GM23338 (cell line): ENCODE measurements around the gene MVB12B. TPM values are rescaled to one million over a fixed set of nuclear protein-coding genes. Genes with fewer than 3 reads are reported as not detected.

Source experiments
- ATAC-seq: fragments of 200-7000 bp; cut with Tn5 transposase; 3 replicates; pipeline ENCODE4 v1.9.1; 2020
- DNase-seq: peaks from one replicate; pipeline ENCODE4 v3.0.0-alpha.2; 2015; ENCODE audit warnings: low spot score
- H2AFZ ChIP-seq: fragments of 200-600 bp; sonication (generic); 2 replicates; pipeline ENCODE4 v1.8.0; 2016; ENCODE audit warnings: antibody characterized with exemption, mild to moderate bottlenecking, moderate library complexity
- H3F3A ChIP-seq: fragments of 200-600 bp; sonication (generic); replicated peaks from 2 replicates; pipeline ENCODE4 v1.8.0; 2017; ENCODE audit warnings: antibody characterized with exemption, mixed run types, low read depth
- H3K27ac ChIP-seq: fragments of 200-600 bp; sonication (generic); 2 replicates; pipeline ENCODE4 v1.6.1; 2016; ENCODE audit warnings: low read depth
- H3K27me3 ChIP-seq: fragments of 200-600 bp; sonication (generic); 2 replicates; pipeline ENCODE4 v1.8.0; 2016; ENCODE audit warnings: mild to moderate bottlenecking, mixed run types, moderate library complexity; ENCODE audit not compliant: insufficient read depth
- H3K36me3 ChIP-seq: fragments of 200-600 bp; sonication (generic); 2 replicates; pipeline ENCODE4 v1.8.0; 2016; ENCODE audit warnings: mild to moderate bottlenecking; ENCODE audit not compliant: insufficient read depth
- H3K4me1 ChIP-seq: fragments of 200-600 bp; sonication (generic); 2 replicates; pipeline ENCODE4 v1.8.0; 2016; ENCODE audit warnings: mild to moderate bottlenecking, moderate library complexity; ENCODE audit not compliant: insufficient read depth
- H3K4me2 ChIP-seq: fragments of 200-600 bp; sonication (generic); 2 replicates; pipeline ENCODE4 v1.7.1; 2017; ENCODE audit warnings: mixed run types
- H3K4me3 ChIP-seq: fragments of 200-600 bp; sonication (generic); 2 replicates; pipeline ENCODE4 v1.6.1; 2016; ENCODE audit warnings: mixed run types
- H3K79me2 ChIP-seq: fragments of 200-600 bp; sonication (generic); replicated peaks from 2 replicates; pipeline ENCODE4 v1.8.0; 2017; ENCODE audit warnings: mild to moderate bottlenecking; ENCODE audit not compliant: insufficient read depth
- H3K9me2 ChIP-seq: fragments of 200-600 bp; sonication (generic); 2 replicates; pipeline ENCODE4 v1.8.0; 2017; ENCODE audit not compliant: insufficient read depth
- H4K20me1 ChIP-seq: fragments of 200-600 bp; sonication (generic); replicated peaks from 2 replicates; pipeline ENCODE4 v1.8.0; 2017; ENCODE audit warnings: mild to moderate bottlenecking; ENCODE audit not compliant: insufficient read depth
- H3K27ac Mint-ChIP-seq: 2 replicates; pipeline ENCODE4 v1.8.0; 2020; ENCODE audit warnings: inconsistent platforms, mild to moderate bottlenecking, moderate library complexity, mixed read lengths
- H3K27me3 Mint-ChIP-seq: 3 replicates; pipeline ENCODE4 v1.8.0; 2022; ENCODE audit warnings: low read depth, mild to moderate bottlenecking, moderate library complexity, mixed read lengths, inconsistent platforms; ENCODE audit not compliant: insufficient read depth, poor library complexity
- H3K36me3 Mint-ChIP-seq: 3 replicates; pipeline ENCODE4 v1.8.0; 2021; ENCODE audit warnings: low read depth, mild to moderate bottlenecking, inconsistent platforms, moderate library complexity, mixed read lengths
- H3K4me1 Mint-ChIP-seq: 3 replicates; pipeline ENCODE4 v1.8.0; 2020; ENCODE audit warnings: mild to moderate bottlenecking, inconsistent platforms, mixed read lengths
- H3K4me3 Mint-ChIP-seq: 3 replicates; pipeline ENCODE4 v1.8.0; 2021; ENCODE audit warnings: moderate library complexity, mild to moderate bottlenecking, inconsistent platforms, mixed read lengths
- H3K9me3 Mint-ChIP-seq: 3 replicates; pipeline ENCODE4 v1.8.0; 2020; ENCODE audit warnings: moderate library complexity, mild to moderate bottlenecking, inconsistent platforms, mixed read lengths
- CREB1 ChIP-seq: fragments of 250-450 bp; sonication (Bioruptor Pico); IDR thresholded peaks from 2 replicates; pipeline ENCODE4 v1.5.0; 2020; ENCODE audit warnings: low read depth, mild to moderate bottlenecking, moderate library complexity
- EZH2 ChIP-seq: fragments of 200-600 bp; sonication (generic); IDR thresholded peaks from one replicate; pipeline ENCODE4 v1.8.0; 2017; ENCODE audit warnings: antibody characterized with exemption, mild to moderate bottlenecking, low read depth; ENCODE audit not compliant: unreplicated experiment
- JUNB ChIP-seq: IDR thresholded peaks from one replicate; pipeline ENCODE4 v1.6.1; 2016; ENCODE audit warnings: antibody characterized with exemption; ENCODE audit not compliant: unreplicated experiment
- NANOG ChIP-seq: IDR thresholded peaks from 2 replicates; pipeline ENCODE4 v1.6.1; 2016; ENCODE audit warnings: antibody characterized with exemption, borderline replicate concordance
- POLR2AphosphoS5 ChIP-seq: IDR thresholded peaks from 2 replicates; pipeline ENCODE4 v1.6.1; 2016; ENCODE audit warnings: antibody characterized with exemption, low read depth
- STAT1 ChIP-seq: IDR thresholded peaks from one replicate; pipeline ENCODE4 v1.6.1; 2016; ENCODE audit warnings: antibody characterized with exemption; ENCODE audit not compliant: unreplicated experiment
- ZNF114 ChIP-seq: fragments of 250-450 bp; sonication (Bioruptor Pico); IDR thresholded peaks from 2 replicates; pipeline ENCODE4 v1.5.0; 2020; ENCODE audit warnings: mild to moderate bottlenecking, moderate library complexity
- ZNF331 ChIP-seq: fragments of 250-450 bp; sonication (Bioruptor Pico); IDR thresholded peaks from 2 replicates; pipeline ENCODE4 v1.5.0; 2020; ENCODE audit warnings: low read depth, mild to moderate bottlenecking, moderate library complexity
- polyA plus RNA-seq: library from polyadenylated mRNA; unstranded; fragments of >200 nt; fragmentation: Nextera tagmentation; extraction: Ambion mirVana; gene quantifications from 2 replicates; pipeline ENCODE4 v1.2.1, GENCODE V29; 2016
- total RNA-seq: library from RNA; depleted of rRNA; stranded (reverse); fragments of >200 nt; shearing (Covaris generic); gene quantifications from 2 replicates; pipeline ENCODE4 v1.2.3, GENCODE V29; 2014
- TF ChIP-seq, protein P1 (sequence below): IDR thresholded peaks from one replicate; pipeline ENCODE4 v1.6.1; 2018; ENCODE audit warnings: antibody characterized with exemption; ENCODE audit not compliant: unreplicated experiment
- TF ChIP-seq, protein P2 (sequence below), 2 experiments: fragments of 200-600 bp in 1 of 2; sonication (generic) in 1 of 2; conservative IDR thresholded peaks; 2 replicates each; pipeline versions ENCODE4 v1.5.1 to v1.6.1; 2016 to 2017; ENCODE audit warnings: antibody characterized with exemption in 2 of 2, low read depth in 2 of 2, mild to moderate bottlenecking in 2 of 2, moderate library complexity in 1 of 2
- TF ChIP-seq, protein P3 (sequence below): IDR thresholded peaks from 2 replicates; pipeline ENCODE4 v1.6.1; 2016; ENCODE audit warnings: antibody characterized with exemption

MVB12B gene
- total and polyA plus RNA-seq, 2 experiments from 2014 or later: 1.9 to 6.6 TPM

DNA sequence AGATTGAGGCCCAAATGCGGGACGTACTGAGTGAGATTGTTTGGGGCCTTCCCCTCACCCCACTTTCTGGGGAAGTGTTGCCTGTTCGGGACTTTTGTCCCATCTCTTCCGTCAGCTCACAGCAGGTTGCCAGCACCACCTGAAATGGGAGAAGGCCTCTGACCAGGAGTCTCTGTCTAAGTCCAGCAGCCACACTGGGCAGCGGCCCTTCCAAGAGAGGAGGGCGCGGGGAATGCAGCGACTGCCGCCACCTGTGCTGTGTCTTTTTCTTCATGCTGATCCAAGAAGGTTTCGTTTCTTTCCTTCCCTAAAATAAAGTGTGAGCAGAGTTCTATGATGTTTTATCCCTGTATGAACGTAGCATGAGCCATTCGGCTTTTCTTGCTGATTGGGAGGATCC lies 152.9 kb downstream of the MVB12B start (continued):
- TF ChIP-seq, protein P1, sequence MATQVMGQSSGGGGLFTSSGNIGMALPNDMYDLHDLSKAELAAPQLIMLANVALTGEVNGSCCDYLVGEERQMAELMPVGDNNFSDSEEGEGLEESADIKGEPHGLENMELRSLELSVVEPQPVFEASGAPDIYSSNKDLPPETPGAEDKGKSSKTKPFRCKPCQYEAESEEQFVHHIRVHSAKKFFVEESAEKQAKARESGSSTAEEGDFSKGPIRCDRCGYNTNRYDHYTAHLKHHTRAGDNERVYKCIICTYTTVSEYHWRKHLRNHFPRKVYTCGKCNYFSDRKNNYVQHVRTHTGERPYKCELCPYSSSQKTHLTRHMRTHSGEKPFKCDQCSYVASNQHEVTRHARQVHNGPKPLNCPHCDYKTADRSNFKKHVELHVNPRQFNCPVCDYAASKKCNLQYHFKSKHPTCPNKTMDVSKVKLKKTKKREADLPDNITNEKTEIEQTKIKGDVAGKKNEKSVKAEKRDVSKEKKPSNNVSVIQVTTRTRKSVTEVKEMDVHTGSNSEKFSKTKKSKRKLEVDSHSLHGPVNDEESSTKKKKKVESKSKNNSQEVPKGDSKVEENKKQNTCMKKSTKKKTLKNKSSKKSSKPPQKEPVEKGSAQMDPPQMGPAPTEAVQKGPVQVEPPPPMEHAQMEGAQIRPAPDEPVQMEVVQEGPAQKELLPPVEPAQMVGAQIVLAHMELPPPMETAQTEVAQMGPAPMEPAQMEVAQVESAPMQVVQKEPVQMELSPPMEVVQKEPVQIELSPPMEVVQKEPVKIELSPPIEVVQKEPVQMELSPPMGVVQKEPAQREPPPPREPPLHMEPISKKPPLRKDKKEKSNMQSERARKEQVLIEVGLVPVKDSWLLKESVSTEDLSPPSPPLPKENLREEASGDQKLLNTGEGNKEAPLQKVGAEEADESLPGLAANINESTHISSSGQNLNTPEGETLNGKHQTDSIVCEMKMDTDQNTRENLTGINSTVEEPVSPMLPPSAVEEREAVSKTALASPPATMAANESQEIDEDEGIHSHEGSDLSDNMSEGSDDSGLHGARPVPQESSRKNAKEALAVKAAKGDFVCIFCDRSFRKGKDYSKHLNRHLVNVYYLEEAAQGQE: no peak
- TF ChIP-seq JUNB (no peak), STAT1 (no peak), NANOG (no peak), CREB1 (CRISPR knock-in tag) (no peak), EZH2 (no peak), ZNF331 (CRISPR knock-in tag) (no peak)
- TF ChIP-seq, protein P2, sequence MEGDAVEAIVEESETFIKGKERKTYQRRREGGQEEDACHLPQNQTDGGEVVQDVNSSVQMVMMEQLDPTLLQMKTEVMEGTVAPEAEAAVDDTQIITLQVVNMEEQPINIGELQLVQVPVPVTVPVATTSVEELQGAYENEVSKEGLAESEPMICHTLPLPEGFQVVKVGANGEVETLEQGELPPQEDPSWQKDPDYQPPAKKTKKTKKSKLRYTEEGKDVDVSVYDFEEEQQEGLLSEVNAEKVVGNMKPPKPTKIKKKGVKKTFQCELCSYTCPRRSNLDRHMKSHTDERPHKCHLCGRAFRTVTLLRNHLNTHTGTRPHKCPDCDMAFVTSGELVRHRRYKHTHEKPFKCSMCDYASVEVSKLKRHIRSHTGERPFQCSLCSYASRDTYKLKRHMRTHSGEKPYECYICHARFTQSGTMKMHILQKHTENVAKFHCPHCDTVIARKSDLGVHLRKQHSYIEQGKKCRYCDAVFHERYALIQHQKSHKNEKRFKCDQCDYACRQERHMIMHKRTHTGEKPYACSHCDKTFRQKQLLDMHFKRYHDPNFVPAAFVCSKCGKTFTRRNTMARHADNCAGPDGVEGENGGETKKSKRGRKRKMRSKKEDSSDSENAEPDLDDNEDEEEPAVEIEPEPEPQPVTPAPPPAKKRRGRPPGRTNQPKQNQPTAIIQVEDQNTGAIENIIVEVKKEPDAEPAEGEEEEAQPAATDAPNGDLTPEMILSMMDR (conservative IDR thresholded peaks at IDR 0.05; ENCODE audit: low read depth in 2 of 2): no peak

DNA sequence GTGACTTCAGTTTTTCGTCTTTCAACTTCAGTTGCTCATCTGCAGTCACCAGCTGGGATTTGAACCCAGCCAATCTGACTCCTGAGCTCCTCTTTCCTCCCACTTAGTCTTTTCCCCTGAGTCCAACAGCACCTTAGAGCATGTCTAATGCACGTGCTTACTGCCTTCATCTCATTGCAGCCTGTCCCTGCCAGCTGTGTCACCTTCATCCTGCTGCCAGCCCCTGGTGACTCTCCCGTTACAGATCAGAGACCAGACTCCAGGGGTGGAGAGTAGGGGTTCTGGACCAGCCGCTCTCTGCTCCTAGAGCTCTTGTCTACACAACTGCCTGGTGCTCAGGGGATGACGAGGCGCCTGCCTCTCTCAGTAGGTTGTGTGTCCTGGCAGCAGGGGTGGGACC lies 154.2 kb downstream of the MVB12B start:
- Mint-ChIP-seq H3K4me1 (peaks cover 5% of the 10 kb centered on the region; the same call in 2 of the 3 replicates), H3K4me3 (no peak overlapping the region), H3K9me3 (no peaks in the 10 kb centered on the region), H3K27me3 (peaks cover 14% of the 10 kb centered on the region), H3K36me3 (no peaks in the 10 kb centered on the region), H3K27ac (no peak overlapping the region)
- Histone ChIP-seq H3K27ac (no peak overlapping the region), H2AFZ (no peak overlapping the region), H3K4me1 (no peaks in the 10 kb centered on the region), H3K79me2 (no peaks in the 10 kb centered on the region), H4K20me1 (no peaks in the 10 kb centered on the region), H3K9me2 (no peaks in the 10 kb centered on the region), H3K4me2 (no peak overlapping the region), H3K36me3 (no peaks in the 10 kb centered on the region), H3K27me3 (no peaks in the 10 kb centered on the region), H3F3A (no peaks in the 10 kb centered on the region), H3K4me3 (no peak overlapping the region)
- DNase-seq: no peak
- ATAC-seq: no peak
- no peak for TF ChIP-seq ZNF331 (CRISPR knock-in tag)
- no peak for TF ChIP-seq POLR2AphosphoS5
- TF ChIP-seq ZNF114 (CRISPR knock-in tag): no peak
- TF ChIP-seq STAT1: no peak
- TF ChIP-seq, protein P2 (conservative IDR thresholded peaks at IDR 0.05; ENCODE audit: low read depth in 2 of 2): no peak
- TF ChIP-seq NANOG: no peak
- no peak for TF ChIP-seq JUNB
- TF ChIP-seq, protein P3, sequence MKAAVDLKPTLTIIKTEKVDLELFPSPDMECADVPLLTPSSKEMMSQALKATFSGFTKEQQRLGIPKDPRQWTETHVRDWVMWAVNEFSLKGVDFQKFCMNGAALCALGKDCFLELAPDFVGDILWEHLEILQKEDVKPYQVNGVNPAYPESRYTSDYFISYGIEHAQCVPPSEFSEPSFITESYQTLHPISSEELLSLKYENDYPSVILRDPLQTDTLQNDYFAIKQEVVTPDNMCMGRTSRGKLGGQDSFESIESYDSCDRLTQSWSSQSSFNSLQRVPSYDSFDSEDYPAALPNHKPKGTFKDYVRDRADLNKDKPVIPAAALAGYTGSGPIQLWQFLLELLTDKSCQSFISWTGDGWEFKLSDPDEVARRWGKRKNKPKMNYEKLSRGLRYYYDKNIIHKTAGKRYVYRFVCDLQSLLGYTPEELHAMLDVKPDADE: no peak
